ENCODE measurements around the gene SGCD. TPM values are rescaled to one million over a fixed set of nuclear protein-coding genes. Genes with fewer than 3 reads are reported as not detected.

The SGCD gene
- total RNA-seq, 4 donors from 2014 or later = 1.1 to 8.2 (median 4.4) TPM

DNA sequence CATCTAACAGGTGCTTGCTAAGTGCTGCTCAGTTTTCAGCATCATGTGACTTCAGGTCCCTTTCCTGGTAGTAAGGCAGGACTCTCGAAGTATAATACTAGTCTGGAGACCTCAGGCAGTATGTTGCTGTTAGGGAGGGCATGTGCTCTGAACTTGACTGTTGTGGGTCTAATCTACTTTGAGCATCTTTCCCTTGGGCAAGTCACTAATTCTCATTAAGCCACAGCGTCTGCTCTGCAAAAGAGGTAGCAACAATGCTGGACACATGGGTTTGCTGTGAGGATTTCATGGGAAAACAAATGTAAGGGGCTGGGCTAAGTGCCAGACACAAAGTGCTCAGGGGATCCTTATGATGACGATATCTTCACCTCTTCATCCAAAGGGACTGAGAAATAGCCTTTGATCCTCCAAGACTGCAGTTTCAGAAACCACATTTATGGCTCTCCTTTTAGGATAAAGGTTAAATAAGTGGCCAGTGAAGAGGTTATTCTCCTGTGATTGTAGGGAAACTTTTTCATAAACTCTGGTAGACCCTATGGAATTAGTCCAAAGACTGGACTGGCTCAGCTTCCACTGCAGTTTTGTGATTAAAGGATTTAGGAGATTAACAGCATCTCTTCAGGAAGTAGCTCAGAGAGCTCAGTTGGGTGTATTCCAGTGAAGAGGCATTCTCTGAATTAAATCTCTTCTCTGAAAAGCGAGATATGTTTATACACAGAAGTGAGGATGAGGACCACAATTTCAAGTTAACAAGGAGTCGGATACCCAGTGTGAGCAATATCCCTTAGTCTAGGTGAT lies 216.6 kb downstream of the SGCD start:
- ATAC-seq (ENCODE audit: low FRiP score) (no peak), DNase-seq (ENCODE audit: low spot score) (no peak)
- TF ChIP-seq CTCF (IDR thresholded peaks at IDR 0.05) = no peak

GRCh38 chr5:156552855-156553358 lies 225.9 kb downstream of the SGCD start:
- no peak for TF ChIP-seq CTCF (IDR thresholded peaks at IDR 0.05)
- no peak for DNase-seq (ENCODE audit: low spot score)
- ATAC-seq (ENCODE audit: low FRiP score) = no peak

GRCh38 chr5:156556666-156557406 lies 229.9 kb downstream of the SGCD start:
- DNase-seq (ENCODE audit: low spot score) (no peak), ATAC-seq (ENCODE audit: low FRiP score) (no peak)
- no peak for TF ChIP-seq CTCF (IDR thresholded peaks at IDR 0.05)

GRCh38 chr5:156560002-156560401 lies 233.0 kb downstream of the SGCD start:
- TF ChIP-seq CTCF (IDR thresholded peaks at IDR 0.05) = no peak
- DNase-seq (ENCODE audit: low spot score) = no peak
- no peak for ATAC-seq (ENCODE audit: low FRiP score)

- ATAC-seq (ENCODE audit: low FRiP score) (no peak), DNase-seq (ENCODE audit: low spot score) (no peak)
- no peak for TF ChIP-seq CTCF (IDR thresholded peaks at IDR 0.05)
Observed at GRCh38 chr5:156561651-156562050, 234.7 kb downstream of the SGCD start.

GRCh38 chr5:156570615-156571014 lies 243.7 kb downstream of the SGCD start:
- no peak for TF ChIP-seq CTCF (IDR thresholded peaks at IDR 0.05)

More at GRCh38 chr5:156570615-156571014, 243.7 kb downstream of the SGCD start:
- no peak for DNase-seq (ENCODE audit: low spot score)
- no peak for ATAC-seq (ENCODE audit: low FRiP score)
